Putamen (tissue), 1 donor: ENCODE measurements around the gene PMEPA1.

Source experiments
- DNase-seq: peaks from one replicate; pipeline ENCODE4 v3.0.0-alpha.2; 2016; ENCODE audit warnings: low spot score

The PMEPA1 gene

DNA sequence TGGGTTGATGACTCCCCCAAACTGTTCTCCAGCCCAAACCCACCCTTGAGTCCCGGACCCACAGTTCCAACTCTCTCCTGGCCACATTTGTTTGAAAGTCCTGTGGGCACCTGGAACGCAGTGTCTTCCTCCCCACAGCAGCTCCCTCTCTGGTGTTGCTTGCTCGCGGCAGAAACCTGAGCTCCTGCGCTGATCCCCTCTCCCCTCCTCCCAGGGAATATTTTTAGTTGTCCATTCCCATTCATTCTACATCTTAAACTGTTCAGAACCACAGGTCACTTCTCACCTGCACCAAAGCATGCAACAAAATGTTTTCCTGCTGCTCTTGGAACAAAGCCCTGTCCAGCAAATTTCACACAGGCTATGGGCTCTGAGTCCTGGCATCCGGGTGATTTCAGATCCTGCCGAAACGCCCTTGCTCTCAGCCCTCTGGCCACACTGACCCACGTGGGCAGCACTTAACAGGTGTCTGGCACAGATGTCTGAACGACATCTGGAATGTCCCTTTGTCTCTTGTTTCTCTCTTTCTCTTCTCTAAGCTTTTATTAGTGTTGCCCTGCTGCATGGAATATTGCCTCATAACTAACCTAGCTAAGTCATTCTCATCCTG is 27.0 kb upstream of the PMEPA1 start:
- no peak for DNase-seq

DNA sequence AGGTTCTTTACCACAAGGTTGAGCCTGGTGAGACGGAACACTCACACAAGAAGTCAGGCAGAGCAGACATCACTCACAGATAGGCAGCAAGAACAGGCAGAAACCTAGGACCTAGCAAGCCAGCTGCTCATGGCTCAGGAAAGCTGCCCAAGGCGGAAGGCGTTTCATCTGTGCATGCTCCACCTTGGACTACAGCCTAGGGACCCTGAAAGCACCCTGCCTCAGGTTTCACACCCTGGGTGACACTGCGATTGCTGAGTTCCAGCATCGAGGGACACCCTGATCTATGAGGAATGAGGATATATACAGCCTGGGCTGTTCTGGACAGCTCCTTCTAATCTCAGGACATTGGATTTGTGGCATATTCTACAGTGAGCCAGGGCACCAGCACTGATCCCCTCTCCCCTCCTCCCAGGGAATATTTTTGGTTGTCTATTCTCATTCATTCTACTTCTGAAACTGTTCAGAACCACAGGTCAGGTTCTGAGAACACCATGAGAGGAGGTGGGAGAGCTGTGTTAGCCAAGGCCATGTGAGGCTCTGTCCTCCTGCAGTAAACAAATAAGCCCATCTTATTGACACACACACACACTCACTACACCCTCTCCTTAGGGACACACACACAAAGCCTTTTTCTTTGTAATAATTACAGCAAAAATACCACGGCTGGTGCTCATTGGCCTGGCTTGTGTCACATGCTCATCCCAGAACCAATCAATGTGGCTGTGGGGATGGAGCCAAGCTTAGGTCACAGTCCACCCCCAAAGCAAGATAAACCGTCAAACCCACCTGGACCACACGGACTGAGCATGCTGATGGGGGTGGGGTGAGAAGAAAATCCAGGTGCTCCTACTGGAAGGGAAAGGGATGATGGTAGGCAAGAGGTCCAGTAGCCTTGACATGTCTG is 26.3 kb upstream of the PMEPA1 start:
- no peak for DNase-seq

DNA sequence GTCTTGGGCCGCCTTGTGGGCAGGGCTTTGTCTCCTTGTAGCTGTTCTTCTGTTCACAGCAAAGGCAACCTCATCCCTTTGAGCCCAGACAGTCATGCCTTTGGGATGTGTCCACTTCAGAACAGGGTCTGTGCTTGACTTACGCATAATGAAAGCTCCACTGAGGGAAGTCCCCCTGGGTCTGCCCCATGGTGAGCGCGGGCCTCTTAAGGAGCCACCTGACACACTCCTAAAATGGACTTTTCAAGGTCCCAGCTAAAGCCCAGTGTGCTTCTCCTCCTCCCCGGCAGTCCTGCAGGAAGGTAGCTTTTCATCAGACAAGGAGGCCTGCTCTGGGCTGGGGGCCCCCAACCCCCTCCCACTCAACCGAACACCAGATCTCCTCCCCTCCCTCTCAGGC is 24.9 kb upstream of the PMEPA1 start:
- no peak for DNase-seq

DNA sequence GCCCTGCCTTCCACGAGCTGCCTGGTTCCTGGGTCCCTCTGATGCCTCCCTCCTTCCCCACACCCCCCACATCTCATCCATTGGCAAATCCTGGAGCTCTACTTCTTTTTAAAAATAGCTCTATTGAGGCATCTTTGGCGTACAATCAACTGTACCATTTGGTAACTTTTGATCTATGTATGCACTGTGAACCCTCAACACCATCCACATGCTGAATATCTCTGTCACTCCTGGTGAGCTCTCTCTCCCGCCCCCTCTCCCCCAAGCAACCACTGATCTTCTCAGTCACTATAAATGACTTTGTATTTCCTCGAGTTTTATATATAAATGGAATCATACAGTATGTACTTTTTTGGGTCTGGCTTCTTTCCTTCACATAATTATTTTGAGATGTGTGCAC is 22.4 kb upstream of the PMEPA1 start:
- DNase-seq: no peak

DNA sequence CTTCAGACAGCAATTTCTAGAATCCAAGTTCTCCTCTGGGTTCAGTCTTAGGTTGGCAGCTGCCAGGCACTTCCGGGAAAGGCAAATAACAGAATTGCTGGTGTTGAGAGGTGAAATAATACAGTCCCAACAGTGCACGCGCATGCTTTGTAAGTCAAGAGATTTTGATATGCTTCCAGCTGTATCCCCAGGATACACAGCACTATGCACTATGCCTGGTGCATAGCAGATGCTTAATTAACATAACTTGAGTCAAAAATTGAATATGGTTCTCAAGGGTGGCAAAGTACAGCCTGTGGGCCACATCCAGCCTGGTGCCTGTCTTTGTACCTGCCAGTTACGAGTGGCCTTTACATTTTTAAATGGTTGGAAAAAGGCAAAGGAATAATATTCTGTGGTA is 18.9 kb upstream of the PMEPA1 start:
- DNase-seq: no peak

DNA sequence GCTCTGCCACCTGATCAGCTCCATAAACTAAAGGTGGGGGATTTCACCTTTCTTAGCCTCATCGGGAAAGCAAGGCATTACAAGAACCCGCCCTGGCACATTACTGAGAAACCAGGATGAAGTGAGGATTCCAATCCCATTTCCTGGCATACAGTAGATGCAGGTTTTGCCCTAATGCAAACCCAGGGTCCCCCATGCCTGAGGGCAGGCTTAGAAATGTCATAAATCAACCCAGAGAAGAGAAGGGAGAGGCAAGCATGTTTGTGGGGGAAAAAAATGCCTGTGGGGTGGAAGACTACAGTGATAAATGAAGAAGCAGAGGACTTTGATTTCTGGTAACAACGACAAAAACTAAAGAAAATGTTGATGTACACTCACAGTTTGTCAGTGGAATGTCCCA is 18.0 kb upstream of the PMEPA1 start:
- no peak for DNase-seq

DNA sequence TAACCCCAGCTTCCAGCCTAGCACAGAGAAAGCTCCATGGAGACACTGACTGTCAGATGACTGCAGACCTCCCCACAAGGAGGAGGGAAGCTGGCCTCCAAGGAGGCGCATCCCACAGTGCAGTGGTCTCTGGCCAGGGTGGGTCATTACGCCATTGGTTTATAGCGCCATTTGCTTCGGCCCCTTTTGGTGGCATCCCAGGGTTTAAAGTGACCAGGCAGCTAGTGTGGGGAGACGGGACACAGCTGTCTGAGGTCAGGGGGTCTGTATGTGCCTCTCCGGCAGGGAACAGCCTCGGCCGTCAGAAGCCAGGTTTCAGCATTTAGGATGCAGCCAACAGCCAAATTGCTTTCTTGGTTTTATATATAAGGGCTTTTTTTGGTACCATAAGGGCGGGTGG is 15.8 kb upstream of the PMEPA1 start:
- no peak for DNase-seq

DNA sequence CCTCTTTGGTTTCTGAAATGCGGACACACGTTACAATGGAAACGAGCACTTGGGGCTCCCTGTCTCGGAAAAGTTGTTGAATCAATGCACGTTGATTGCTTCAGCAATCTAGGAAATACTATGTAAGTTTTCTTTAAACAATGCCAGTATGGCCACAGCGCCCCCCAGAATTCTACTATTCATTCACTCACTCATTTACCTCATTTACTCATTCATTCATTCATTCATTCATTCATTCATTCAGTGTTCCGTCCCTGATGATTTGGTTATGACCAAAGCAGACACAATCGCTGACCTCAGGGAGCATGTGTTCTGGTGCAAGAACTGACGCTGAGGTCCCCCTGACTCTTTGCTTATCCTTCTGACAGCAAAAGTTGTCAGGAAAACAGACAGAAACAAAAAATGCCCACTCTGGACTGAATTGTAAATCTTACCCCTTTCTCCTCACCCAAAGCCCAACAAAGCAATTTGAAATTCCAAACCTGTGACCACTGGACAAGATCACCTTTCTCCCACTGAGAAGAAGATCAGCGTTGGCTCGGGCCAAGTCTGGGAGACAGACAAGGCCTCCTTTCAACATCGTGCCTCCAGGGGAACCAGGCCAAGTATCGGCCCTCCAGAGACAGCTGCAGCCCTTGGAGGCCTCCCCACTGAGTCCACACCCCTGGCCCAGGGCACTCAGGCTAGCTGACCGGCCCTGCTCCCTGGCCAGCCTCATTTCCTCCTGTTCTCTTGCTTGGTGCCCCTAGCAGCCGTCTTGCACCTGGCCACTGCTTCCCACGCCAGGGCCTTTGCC is 15.0 kb upstream of the PMEPA1 start:
- DNase-seq: no peak

DNA sequence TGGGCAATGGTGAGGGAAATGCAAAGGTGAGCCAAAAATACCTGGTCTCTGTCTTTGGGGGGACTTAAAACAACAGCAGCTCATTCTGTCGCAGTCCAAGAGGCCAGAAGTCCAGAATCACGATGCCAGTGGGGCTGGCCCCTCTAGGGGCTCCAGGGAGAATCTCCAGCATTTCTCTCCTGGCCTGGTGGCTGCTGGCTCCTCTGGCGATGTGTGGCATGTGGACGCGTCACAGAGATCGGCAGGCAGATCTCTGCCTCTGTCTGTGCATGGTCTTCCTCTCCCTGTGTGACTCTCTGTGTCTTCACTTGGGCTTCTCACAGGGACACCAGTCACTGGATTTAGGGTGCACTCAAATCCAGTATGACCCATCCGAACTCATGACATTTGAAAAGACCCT is 14.0 kb upstream of the PMEPA1 start:
- DNase-seq: no peak

DNA sequence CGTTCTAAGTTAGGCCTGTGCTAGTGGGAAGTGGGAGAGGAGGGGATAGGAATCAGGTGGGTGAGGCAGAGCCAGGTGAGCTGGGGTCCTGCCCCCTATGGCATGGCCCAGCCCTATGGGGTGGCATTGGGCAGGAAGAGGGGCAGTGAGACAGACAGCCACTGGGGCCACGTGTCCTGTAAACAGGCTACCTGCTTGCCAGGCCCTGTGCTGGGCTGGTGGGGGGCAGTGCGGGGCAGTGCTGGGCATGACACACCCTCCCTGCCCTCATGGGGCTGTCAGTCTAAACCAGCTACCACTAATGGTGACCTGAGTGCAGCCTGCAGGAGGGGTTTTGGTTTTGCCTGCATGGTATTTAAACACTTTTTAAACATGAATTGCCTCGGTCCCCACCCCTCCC is 10.1 kb upstream of the PMEPA1 start:
- no peak for DNase-seq

DNA sequence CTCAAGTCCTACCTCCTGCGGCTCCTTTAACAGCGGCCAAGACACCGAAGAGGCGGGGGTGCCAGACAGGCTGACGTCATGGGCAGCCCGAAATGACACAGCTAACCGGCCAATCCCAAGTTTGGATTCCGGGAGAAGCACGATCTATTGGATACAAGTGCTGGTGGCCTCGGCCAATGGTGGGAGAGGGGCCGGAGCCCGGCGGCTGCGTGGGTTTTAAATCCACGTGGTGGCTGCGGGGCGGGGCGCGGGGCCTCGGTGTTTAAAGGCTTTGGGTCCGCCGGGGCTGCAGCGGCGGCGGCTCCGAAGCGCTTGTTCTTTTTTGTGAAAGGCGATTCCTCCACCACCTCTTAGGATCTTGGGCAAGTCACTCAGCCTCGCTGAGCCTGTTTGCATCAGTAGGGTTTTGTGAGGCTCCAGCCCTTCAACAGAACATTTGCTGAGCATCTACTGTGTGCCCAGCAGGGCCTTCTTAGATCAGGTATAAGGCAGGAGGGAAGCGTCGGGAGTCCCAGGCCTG is 8.7 kb upstream of the PMEPA1 start:
- DNase-seq: peak; percentile 98

DNA sequence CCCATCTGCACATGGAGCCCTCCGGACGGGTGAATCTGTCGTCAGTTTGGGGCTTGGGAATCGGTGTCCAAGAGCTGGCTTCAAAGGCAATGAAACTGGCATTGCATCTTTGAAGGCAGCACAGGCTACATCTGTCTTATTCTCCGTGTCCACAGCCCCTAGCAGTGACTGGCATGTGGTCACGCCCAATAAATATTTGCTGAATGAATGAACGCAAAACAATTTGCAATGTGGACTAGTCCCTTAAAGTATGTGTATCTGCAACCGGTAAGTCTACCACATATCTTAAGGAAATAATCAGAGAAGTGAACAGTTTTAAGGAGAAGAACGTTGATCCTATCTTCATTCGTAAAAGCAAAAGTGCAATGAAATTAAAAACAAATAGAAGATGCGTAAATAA is 8.0 kb upstream of the PMEPA1 start:
- no peak for DNase-seq

DNA sequence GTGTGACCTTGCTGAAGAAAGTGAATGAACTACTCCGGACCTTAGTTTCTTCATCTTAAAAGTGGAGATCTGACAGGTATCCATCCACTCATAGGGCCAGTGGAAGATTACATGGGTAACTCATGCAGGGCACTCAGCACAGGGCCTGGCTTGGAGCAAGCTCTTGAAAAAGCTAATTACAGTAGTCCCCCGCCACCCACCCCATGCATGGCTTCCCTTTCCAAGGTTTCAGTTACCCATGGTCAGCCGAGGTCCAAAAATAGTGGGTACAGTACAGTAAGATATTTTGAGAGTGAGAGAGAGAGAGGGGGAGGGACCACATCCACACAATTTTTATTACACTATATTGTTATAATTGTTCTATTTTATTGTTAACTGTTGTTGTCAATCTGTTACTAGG is 7.1 kb upstream of the PMEPA1 start:
- no peak for DNase-seq

DNA sequence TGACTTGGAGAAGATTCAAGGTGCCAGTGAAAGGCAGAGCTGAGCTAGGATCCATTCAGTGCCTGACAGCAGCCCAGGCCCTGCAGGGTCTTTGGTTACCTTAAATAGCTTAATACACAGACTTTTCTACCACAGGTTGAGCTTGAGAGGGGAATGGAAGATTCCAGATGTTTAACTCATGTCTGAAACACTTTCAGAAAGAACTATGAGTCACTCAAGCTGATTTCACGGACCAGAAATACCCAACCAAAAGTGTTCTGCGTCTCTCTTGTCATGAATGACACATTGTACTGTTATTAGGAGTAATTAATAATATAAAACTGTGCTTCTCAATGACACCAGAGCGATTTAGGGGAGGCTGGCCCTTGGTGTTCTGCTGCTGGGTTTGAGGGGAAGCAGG is 6.4 kb upstream of the PMEPA1 start:
- DNase-seq: no peak

DNA sequence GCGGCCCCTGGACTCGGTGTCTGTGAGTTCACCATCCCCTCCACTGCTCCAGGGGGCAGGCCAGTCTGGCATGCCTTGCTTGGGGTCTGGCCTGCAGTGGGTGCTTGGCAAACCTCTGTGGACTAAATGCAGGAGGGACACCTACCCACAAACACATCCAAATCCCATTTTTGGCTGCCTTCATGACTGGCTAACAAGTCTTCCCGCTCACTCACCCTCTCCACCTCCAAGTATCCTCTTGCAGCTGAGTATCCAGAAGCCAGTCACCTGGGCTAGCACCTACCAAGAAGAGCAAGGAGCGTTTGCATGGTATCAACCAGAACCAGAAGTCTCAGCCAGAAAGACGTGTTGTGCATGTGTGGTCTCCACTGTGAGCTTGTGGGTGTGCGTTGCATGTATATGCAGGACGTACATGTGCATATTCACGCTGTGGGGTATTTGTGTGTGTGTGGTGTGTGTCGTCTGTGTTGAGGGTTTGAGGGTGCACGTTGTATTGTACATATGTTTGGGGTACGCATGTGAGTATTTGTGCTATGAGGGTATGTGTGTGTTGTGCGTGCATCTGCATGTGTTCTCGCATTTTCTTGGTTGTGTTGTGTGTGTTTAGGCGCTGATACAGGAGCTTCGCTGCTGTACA is 5.6 kb upstream of the PMEPA1 start:
- no peak for DNase-seq

DNA sequence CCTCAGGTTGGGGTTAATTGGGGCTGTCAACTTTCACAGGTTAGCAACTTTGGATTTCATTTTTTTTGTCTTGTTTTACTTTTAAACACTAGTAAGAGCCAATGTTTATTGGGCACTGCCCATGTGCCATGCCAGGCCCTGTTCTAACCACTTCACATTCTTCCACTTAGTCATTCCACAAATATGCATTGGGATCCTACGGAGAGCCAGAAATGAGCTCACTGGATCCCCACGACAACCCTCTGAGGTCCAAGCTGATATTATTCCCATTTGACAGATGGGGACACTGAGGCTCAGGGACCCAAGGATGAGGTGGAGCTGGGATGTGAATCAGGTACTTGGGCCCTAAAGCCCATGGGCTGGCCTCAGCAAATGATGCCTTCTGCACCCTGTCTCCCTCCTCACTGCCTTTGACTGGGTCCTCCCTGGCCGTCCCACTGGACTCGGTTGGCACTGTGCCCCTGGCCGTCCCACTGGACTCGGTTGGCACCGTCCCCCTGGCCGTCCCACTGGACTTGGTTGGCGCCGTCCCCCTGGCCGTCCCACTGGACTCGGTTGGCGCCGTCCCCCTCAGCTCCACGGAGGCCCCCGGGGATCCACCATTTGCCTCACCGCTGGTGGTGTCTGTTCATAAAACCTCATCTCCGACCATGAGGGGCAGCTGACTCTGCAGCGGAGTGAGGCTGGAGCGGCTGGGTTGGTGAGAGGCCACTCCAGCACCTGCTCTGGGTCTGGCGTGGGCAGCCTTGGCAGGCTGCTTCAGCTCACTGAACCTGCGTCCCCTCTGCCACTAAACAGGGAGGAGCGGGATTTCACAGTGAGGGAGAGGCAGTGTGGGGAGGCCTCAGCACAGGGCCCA is 4.8 kb upstream of the PMEPA1 start:
- DNase-seq: no peak

DNA sequence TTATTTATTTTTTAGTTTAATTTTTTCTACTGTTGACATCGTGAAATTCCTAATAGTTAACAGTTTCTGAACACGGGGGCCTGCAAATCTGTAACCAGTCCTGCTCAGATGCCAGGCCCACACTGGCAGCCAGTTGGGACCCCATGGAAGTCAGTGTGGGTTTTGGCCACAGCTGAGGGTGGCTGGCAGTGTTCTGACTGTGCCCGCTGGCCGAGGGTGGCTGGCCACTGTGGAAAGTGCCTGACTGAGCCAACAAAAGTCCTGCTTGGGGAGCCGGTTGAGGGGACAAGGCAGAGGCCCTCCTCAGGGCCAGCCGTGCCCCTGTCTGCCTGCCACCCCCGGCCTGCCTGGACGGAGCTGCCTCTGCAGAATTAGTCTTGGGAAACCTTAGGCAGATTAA is 4.1 kb upstream of the PMEPA1 start:
- DNase-seq: no peak

DNA sequence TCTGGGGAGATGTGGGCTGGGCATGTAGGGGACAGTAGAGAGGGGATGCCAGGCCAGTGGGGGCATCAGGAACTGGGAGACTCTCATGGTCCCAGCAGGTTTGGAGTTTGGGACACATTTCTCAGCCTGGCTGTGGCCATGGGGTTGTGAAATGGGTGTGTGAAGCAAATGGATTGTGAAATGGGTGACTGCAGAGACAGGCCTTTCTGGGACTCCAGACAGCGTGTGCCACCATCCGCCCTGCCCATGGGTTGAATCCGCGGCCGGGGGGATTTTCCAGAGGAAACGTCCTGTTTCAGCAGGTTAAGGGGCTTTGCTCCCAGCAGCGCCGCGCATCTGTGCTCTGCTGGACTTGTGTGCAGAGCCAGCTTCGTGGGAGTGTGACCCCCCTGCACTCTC is 3.7 kb upstream of the PMEPA1 start:
- DNase-seq: no peak

DNA sequence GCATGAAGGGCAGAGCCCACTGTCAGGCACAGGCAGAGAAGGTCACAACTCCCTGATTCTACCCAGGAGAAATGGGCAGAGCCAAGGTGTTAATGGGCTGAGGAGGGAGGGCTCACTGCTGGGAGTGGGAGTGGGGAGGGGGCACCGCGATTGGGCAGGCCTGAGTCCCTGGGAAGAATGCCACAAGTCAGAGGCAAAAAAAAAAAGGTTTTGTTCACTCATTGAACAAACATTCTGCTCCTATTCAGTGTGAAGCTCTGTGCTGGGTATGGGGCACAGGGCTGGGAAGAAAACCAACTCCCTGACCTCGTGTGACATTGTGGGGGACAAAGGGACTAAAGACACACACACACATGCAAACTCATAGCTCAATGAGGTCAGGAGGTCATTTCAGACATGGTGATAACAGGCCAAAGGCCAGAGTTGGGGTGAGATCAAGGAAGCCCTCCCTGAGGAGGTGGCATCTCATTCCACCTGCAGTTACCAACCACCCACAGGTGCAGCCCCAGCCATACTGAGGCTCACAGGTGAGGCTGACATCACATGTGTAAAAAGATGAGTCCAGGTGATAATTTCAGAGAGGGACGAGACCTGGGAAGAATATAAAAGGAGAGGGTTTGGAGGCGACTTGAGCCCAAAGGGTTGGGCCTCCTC is 3.2 kb upstream of the PMEPA1 start:
- DNase-seq: no peak

DNA sequence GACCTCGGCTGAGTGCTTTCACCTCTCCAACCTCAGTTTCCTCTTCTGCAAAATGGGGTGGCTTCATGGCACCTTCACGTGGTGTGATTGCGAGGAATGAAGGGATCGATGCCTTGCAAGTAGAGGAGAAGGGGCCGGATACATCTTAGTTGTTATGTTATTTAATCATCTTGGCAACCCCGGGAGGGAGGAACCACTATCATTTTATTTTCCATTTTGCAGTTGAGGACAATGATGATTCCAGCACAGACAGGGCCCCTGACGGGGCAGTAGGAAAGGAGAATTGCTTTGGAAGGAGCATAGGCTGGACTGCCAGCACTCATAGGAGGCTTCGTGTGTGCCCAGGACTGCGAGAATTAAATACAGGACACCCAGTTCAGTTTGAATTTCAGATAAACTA is 2.5 kb upstream of the PMEPA1 start:
- no peak for DNase-seq

DNA sequence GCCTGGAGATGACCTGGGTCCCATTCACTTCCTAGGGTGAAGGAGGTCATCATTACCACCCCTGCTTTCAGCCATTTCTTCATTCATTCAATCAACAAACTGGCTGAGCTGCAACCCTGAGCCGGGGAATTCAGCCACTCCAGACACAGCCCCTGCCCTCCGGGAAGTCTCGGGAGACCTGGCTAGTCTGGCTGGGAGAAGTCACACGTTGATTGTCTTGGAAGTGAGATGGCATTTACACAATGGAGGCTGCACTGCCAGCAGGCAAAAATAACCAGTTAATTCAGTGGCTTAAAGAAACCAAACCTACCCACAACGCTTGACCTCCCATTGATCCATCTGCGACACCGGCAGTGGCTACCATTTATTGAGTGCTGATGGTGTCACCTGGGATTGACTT is 2.0 kb upstream of the PMEPA1 start:
- no peak for DNase-seq
